Fibroblast of mammary gland (primary cell): ENCODE measurements around the gene NKD1.
"Not testable (repeated sequence)": the region's sequence is repeated elsewhere in the genome, so short reads cannot be mapped to it uniquely, and the experiment has no call there.

Experiments used
- DNase-seq: peaks from one replicate; pipeline ENCODE4 v3.0.0-alpha.2; 2010; ENCODE audit warnings: low read depth
- H3K4me3 ChIP-seq: 2 replicates; pipeline ENCODE4 v1.5.1; 2011; ENCODE audit warnings: low read depth, mild to moderate bottlenecking, low read length, moderate library complexity; ENCODE audit not compliant: control insufficient read depth
- TF ChIP-seq, protein P1 (sequence below): conservative IDR thresholded peaks from 2 replicates; pipeline ENCODE4 v1.5.1; 2011; ENCODE audit warnings: low read depth, low read length, inconsistent platforms; ENCODE audit not compliant: control insufficient read depth, insufficient read depth

NKD1 gene

GRCh38 chr16:50535506-50536257, 12.5 kb upstream of the NKD1 start:
- no peak for DNase-seq
- TF ChIP-seq, protein P1, sequence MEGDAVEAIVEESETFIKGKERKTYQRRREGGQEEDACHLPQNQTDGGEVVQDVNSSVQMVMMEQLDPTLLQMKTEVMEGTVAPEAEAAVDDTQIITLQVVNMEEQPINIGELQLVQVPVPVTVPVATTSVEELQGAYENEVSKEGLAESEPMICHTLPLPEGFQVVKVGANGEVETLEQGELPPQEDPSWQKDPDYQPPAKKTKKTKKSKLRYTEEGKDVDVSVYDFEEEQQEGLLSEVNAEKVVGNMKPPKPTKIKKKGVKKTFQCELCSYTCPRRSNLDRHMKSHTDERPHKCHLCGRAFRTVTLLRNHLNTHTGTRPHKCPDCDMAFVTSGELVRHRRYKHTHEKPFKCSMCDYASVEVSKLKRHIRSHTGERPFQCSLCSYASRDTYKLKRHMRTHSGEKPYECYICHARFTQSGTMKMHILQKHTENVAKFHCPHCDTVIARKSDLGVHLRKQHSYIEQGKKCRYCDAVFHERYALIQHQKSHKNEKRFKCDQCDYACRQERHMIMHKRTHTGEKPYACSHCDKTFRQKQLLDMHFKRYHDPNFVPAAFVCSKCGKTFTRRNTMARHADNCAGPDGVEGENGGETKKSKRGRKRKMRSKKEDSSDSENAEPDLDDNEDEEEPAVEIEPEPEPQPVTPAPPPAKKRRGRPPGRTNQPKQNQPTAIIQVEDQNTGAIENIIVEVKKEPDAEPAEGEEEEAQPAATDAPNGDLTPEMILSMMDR: no peak
- no peak overlapping the region for H3K4me3 ChIP-seq

DNA sequence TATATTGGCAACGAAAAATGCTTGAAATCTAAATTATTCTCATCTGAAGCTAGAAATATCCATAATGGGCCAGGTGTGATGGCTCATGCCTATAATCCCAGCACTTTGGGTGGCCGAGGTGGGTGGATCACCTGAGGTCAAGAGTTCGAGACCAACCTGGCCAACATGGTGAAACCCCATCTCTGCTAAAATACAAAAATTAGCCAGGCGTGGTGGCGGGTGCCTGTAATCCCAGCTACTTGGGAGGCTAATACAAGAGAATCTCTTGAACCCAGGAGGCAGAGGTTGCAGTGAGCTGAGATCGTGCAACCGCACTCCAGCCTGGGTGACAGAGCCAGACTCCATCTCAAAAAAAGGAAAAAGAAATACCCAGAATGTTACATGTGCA, 11.9 kb upstream of the NKD1 start:
- DNase-seq, H3K4me3 ChIP-seq: not testable (repeated sequence)

DNA sequence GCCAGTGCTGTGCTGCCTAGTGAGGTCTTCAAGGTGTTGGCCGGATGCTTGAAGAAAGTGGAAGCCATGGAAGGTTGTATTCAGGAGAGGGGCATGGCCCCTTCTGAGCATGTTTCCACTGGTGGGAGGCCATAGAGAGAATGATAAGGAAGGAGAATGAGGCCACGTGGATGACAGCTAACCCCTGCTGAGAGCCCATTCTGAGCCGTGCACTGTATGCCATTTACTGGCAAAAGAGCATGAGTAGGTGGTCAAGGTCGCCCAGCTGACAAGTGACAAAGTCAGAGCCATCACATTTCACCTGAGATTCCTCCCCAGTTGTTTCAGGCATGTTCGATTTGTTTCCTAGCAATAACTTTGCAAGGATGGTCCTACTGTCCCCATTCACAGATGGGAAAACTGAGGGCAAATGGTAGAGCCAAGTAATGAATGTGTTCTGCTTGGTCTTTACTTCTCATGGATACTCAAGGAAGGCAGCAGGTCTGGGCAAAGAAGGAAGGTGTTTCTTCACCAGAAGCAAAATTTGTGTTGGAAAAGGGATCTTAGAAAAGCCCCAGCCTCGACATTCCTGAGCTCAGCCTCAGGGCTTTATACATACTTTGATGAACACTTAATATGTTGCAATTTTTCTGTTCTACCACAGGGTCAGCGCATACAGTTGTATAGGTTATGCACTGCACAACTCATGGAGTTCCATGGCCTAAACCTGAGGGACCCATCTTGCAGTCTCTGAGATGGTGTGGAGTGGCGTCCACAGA, 10.5 kb upstream of the NKD1 start:
- TF ChIP-seq, protein P1: no peak
- no peak for DNase-seq

DNA sequence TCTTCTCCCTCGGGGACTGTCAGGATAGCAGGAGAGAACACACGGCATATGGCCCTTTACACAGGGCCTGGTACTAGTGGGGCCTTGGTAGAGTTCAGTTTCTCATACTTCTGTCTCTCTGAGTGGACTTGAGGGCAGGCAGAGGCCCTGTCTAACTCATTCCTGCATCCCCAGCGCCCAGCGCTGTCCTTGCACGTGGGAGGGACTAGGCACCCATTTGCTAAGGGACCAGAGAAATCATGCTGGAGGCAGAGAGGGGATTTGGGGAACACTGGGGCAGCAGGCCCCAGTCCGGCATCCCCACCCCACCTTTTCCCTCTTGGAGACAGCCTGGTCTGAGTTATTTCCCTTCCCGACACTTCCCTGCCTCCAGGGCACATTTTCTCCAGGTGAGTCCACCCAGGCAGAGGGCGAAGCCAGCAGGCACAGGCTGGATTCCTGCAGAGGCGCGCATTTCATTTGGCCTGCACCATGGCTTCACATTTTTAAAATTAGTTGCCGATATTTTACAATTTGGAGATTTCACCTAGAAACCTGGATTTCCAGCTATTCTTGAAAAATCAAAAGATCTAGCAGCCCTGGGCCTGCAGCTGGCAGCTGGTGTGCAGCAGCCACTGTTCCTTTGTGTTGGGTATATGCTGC, 9.7 kb upstream of the NKD1 start:
- TF ChIP-seq, protein P1: no peak
- no peak for DNase-seq
- no peak overlapping the region for H3K4me3 ChIP-seq

More for the DNA sequence above, 10.5 kb upstream of the NKD1 start:
- no peak overlapping the region for H3K4me3 ChIP-seq

- TF ChIP-seq, protein P1: no peak
- no peak for DNase-seq
- no peak overlapping the region for H3K4me3 ChIP-seq
These were observed 9.0 kb upstream of the NKD1 start for GRCh38 chr16:50539053-50539695.

GRCh38 chr16:50539822-50540710, 8.1 kb upstream of the NKD1 start:
- H3K4me3 ChIP-seq: no peak overlapping the region
- TF ChIP-seq, protein P1: no peak
- DNase-seq: no peak
